Thyroid gland (tissue), 4 donors: ENCODE results near the gene SLC43A3.

Experiments
- POLR2A ChIP-seq, 2 donors: fragments of 450-650 bp; IDR thresholded peaks; one replicate each; pipeline ENCODE4 v1.6.1; 2017; ENCODE audit warnings: antibody characterized with exemption in 2 of 2, mild to moderate bottlenecking in 2 of 2, moderate library complexity in 1 of 2
- TF ChIP-seq, protein P1 (sequence below), 6 experiments: fragments of 200-600 bp in 3 of 6; fragments of 450-650 bp in 3 of 6; sonication (generic) in 3 of 6; IDR thresholded peaks; one replicate each; pipeline ENCODE4 v1.5.1; 2016 to 2019; ENCODE audit warnings: antibody characterized with exemption in 6 of 6, mild to moderate bottlenecking in 2 of 6, inconsistent platforms in 1 of 6, moderate library complexity in 1 of 6

DNA sequence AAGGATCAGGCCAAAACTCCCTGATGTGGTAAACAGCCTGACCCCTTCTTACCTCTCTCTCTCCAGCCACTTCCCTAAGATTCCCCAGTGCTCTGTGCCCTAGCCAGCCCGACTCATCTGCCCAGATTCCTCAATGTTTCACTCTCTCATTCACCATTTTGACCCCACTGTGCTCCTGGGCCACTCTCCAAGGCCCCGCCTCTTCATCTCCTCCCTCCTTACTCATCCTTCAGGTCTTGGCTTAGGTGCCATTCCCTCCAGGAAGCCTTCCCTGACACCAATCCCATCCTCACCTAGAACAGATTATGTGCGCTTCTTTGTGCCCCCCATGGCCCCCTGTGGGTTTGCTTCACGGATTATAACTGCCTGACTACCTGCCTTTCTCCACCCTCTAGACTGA, 13.2 kb downstream of the SLC43A3 start:
- no peak for TF ChIP-seq POLR2A (IDR thresholded peaks at IDR 0.05)
- TF ChIP-seq, protein P1, sequence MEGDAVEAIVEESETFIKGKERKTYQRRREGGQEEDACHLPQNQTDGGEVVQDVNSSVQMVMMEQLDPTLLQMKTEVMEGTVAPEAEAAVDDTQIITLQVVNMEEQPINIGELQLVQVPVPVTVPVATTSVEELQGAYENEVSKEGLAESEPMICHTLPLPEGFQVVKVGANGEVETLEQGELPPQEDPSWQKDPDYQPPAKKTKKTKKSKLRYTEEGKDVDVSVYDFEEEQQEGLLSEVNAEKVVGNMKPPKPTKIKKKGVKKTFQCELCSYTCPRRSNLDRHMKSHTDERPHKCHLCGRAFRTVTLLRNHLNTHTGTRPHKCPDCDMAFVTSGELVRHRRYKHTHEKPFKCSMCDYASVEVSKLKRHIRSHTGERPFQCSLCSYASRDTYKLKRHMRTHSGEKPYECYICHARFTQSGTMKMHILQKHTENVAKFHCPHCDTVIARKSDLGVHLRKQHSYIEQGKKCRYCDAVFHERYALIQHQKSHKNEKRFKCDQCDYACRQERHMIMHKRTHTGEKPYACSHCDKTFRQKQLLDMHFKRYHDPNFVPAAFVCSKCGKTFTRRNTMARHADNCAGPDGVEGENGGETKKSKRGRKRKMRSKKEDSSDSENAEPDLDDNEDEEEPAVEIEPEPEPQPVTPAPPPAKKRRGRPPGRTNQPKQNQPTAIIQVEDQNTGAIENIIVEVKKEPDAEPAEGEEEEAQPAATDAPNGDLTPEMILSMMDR (IDR thresholded peaks at IDR 0.05) = no peak
